Left kidney (tissue), 2 donors: ENCODE results near the gene PLP2. TPM values are rescaled to one million over a fixed set of nuclear protein-coding genes. Genes with fewer than 3 reads are reported as not detected.

ENCODE experiments used
- DNase-seq: peaks from one replicate; pipeline ENCODE4 v3.0.0-alpha.2; 2013
- polyA plus RNA-seq: library from polyadenylated mRNA; unstranded; fragments of 120-200 nt; gene quantifications from one replicate; pipeline ENCODE4 v1.2.1, GENCODE V29; 2013; ENCODE audit not compliant: insufficient read length

Gene PLP2
- polyA plus RNA-seq, 1 donor = 37.9 TPM

DNA sequence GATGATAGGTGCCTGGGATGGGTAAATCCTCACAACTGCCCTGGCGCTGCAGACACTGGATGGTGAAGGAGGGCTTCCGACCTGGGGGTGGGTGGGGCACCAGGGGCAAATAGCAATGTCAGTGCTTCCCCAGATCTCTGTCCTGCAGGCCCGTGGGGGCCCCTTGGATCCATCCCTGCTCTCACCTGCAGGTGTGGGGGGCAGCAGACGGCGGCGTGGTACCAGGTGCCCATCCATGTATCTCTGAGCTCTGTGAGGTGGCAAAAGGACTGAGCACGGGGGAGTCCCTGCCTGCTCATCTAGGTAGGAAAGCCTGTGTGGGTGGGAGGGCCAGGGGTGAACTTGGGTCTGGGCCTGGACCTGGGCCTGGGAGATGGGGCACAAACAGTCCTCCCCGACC, 34.8 kb downstream of the PLP2 start:
- no peak for DNase-seq

DNA sequence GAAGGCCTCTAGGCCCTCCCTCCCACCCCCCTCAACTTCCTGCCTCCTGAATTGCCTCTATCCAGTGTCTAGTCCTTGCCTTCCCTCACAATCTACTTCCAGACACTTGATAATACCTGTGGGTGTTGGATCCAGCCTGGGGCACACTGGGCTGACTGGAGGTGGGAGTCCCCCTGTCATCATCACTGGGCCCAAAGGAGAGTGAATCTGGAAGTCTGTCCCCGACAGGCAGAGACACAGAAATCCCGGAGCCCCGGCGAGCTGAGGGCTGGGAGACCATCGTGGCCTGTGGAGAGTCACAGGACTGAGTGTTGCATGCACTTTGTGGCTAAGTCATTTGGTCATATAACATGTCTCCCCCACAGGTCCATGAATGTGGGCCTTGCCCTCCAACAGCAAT, 36.7 kb downstream of the PLP2 start:
- DNase-seq = no peak

- DNase-seq = no peak
Measured at GRCh38 chrX:49209434-49210251, 37.9 kb downstream of the PLP2 start.

DNA sequence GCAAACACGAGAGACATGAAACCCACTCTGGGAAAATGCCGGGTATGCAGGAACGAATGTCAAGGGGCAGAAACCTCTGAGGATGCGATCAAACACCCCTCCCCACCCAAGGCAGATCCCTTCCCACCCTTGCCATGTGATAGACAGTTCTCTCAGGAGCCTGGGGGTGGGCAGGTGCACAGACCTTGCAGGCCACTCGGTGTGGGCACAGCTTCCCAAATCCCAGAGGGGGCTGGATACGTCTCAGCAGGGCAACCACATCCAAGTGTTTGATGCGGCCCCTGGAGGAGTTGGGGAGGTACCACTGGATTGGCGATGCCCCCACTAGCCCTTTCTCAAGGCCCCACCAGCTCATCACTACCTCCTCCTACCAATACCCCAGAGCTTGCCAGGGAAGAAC, 38.7 kb downstream of the PLP2 start:
- DNase-seq = no peak

DNA sequence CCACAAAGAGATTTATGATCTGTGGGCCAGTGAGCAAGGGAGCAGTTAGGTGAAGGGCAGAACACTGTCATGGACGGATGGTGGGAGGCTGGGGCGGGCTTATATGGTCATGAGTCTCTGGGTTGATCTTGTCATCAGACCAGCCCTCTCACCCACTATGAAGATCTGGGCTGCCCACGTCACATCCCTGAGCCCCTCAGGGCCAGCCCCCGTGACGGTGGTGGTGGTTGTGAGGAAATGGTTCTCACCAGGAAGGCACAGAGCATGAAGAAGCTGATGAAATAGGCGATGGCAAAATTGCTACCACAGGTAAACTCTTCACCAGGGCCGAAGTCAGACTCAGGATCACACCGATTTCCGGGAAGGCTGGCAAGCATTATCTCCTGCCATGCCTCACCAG, 39.4 kb downstream of the PLP2 start:
- no peak for DNase-seq

GRCh38 chrX:49212209-49212608, 40.5 kb downstream of the PLP2 start:
- no peak for DNase-seq

- DNase-seq = no peak
Measured at GRCh38 chrX:49212861-49213260, 41.2 kb downstream of the PLP2 start.

DNA sequence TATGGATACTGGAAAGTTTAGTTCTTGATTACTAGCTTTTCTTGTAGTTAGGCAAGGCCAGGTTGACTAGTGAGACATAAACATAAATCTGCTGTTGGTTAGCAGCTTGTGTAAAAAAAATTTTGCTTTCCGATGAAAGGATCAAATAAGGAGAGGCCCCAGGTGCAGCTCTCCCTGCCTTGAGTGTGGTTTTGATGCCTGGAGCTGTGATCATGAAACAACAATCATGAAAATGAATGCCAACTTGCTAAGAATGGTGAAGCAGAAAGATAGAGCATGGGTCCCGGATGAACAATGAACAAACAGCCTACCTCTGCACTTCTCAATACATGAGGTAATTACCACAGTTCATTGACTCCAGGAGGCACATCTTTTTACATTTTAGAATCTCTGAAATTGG, 42.7 kb downstream of the PLP2 start:
- no peak for DNase-seq

DNA sequence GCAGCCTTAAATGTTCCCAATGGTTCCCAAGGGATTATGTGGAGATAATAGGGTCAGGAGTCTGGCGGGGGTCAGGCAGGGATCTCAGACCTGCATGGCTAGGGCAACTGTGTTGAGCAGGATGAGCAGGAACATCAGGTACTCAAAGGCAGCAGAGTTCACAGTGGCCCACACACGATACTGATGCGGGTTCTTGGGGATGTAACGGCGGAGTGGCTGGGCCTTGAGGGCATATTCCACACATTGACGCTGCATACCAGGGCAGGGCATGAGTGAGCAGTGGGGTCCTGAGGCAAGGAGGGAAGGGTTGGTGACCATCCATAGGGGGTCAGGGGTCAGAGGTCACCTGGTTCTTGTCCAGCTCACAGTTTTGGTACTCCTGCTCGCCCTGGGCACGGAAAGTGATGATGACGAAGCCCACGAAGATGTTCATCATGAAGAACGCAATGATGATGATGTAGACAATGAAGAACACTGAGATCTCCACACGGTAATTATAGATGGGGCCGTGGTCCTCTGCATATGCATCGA, 43.4 kb downstream of the PLP2 start:
- DNase-seq = no peak

GRCh38 chrX:49220100-49220499, 48.4 kb downstream of the PLP2 start:
- DNase-seq = no peak

DNA sequence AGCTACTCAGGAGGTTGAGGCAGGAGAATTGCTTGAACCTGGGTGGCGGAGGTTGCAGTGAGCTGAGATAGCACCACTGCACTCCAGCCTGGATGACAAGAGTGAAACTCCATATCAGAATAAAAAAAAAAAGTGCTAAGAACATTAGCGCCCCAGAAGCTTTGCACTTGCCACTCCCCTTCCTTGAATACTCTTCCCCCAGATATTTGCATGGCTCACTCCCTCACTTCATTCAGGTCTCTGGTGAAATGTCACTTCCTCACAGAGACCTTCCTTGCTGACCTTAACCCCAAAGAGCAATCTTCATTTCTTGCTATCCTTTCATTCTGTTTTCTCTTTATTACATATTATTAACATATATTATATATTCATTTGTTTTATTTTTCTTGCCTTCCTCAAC, 50.2 kb downstream of the PLP2 start:
- DNase-seq = no peak

Other genes starting within 250 kb of the PLP2 start
- 67.2 TPM for gene OTUD5, start 214.3 kb upstream of the PLP2 start, polyA plus RNA-seq
- 3.1 TPM for gene KCND1, start 200.1 kb upstream of the PLP2 start, polyA plus RNA-seq
- 72.9 TPM for gene GRIPAP1, start 169.6 kb upstream of the PLP2 start, polyA plus RNA-seq
- gene TFE3, start 128.5 kb upstream of the PLP2 start, polyA plus RNA-seq = 32.2 TPM
- 11.7 TPM for gene CCDC120, start 112.9 kb upstream of the PLP2 start, polyA plus RNA-seq
- gene PRAF2, start 97.9 kb upstream of the PLP2 start, polyA plus RNA-seq = 32.1 TPM
- gene WDR45, start 92.0 kb upstream of the PLP2 start, polyA plus RNA-seq = 57.9 TPM
- 21.4 TPM for gene GPKOW, start 48.2 kb upstream of the PLP2 start, polyA plus RNA-seq
- gene MAGIX, start 9.1 kb upstream of the PLP2 start, polyA plus RNA-seq = 4.3 TPM
- gene PRICKLE3, start 14.5 kb downstream of the PLP2 start, polyA plus RNA-seq = 5.6 TPM
- 2.6 TPM for gene SYP, start 28.3 kb downstream of the PLP2 start, polyA plus RNA-seq
- gene CACNA1F, start 61.4 kb downstream of the PLP2 start, polyA plus RNA-seq = 0.47 TPM
- 16.3 TPM for gene CCDC22, start 63.6 kb downstream of the PLP2 start, polyA plus RNA-seq
- gene FOXP3, start 92.8 kb downstream of the PLP2 start, polyA plus RNA-seq = 0.85 TPM
- gene PPP1R3F, start 97.9 kb downstream of the PLP2 start, polyA plus RNA-seq = 8.1 TPM
- gene GAGE10, start 131.7 kb downstream of the PLP2 start, polyA plus RNA-seq = 0.27 TPM
- not detected for gene GAGE12J, start 150.1 kb downstream of the PLP2 start, polyA plus RNA-seq
- gene GAGE13, start 159.7 kb downstream of the PLP2 start, polyA plus RNA-seq = not detected